GM19468 (cell line): ENCODE data around the gene AMN1.
"Not testable (repeated sequence)": the region's sequence is repeated elsewhere in the genome, so short reads cannot be mapped to it uniquely, and the experiment has no call there.

Experiments
- ATAC-seq: cut with Tn5 transposase; IDR thresholded peaks from one replicate; pipeline ENCODE4 v1.9.1; 2021; ENCODE audit warnings: mild to moderate bottlenecking, moderate library complexity, moderate number of reproducible peaks; ENCODE audit not compliant: unreplicated experiment; ENCODE audit errors: extremely low read depth

The AMN1 gene

GRCh38 chr12:31687101-31687527, 41.7 kb downstream of the AMN1 start:
- no peak for ATAC-seq

GRCh38 chr12:31685801-31686200, 43.0 kb downstream of the AMN1 start:
- ATAC-seq: no peak

- ATAC-seq: no peak
Observed at GRCh38 chr12:31682136-31682962, 46.5 kb downstream of the AMN1 start.

- ATAC-seq: no peak
Observed at GRCh38 chr12:31672521-31672920, 56.3 kb downstream of the AMN1 start.

GRCh38 chr12:31669582-31669981, 59.2 kb downstream of the AMN1 start:
- not testable (repeated sequence) for ATAC-seq

DNA sequence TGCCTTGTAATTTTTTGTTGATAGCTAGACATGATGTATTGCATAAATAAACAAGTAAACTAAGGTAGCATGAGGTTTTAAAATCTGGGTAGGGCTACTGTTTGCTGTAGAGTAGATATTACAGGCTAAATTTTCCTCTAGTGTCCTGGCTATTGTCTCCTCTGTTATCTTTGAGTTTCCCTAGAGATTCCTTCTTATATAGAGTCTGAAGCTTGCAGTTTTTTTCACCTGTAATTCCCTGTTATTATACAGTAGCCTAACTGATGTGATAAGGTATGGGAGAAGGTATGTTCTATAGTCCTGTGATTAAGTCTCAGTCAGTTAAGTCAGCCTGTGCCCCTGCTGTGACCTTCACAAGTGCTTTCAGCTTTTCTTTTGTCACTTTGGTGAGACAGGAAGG, 59.8 kb downstream of the AMN1 start:
- no peak for ATAC-seq

DNA sequence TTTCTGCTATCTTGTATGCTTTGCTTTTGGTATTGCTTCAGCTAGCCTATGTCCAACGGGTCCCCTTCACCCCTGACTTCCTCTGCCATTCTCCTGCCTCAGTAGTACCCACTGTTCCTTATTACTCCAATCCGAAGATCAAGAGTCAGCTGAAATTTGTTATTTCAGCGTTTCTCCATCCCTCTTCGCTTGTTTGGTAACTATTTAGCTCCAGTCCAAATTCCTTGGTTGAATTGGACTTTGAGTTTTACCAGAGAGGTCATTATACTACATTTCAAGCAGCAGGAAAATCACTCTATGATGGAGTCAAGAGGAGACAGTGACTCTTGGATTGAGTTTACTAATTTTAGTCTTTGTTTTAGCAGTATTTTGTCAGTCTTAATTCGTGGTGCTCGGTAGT, 64.8 kb downstream of the AMN1 start:
- no peak for ATAC-seq

DNA sequence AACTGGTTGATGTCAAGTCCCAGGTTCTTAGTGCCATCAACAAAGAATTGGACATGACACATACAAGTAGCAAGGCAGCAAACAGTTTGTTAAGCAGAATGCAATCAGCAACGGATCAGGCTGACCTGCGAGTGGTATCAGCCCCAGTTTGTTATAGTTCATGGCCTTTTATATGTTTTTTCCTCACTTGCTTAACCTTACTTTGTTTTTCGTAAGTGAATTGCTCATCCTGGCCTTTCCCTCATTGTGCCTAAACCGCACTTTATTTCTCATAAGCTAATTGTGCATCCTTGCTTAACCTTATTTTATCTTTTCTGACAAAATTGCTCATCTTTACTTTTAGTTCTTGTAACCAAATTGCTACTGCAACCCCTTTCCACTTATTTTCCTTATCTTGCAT, 65.2 kb downstream of the AMN1 start:
- ATAC-seq: no peak

- no peak for ATAC-seq
Observed at GRCh38 chr12:31662176-31662849, 66.5 kb downstream of the AMN1 start.

DNA sequence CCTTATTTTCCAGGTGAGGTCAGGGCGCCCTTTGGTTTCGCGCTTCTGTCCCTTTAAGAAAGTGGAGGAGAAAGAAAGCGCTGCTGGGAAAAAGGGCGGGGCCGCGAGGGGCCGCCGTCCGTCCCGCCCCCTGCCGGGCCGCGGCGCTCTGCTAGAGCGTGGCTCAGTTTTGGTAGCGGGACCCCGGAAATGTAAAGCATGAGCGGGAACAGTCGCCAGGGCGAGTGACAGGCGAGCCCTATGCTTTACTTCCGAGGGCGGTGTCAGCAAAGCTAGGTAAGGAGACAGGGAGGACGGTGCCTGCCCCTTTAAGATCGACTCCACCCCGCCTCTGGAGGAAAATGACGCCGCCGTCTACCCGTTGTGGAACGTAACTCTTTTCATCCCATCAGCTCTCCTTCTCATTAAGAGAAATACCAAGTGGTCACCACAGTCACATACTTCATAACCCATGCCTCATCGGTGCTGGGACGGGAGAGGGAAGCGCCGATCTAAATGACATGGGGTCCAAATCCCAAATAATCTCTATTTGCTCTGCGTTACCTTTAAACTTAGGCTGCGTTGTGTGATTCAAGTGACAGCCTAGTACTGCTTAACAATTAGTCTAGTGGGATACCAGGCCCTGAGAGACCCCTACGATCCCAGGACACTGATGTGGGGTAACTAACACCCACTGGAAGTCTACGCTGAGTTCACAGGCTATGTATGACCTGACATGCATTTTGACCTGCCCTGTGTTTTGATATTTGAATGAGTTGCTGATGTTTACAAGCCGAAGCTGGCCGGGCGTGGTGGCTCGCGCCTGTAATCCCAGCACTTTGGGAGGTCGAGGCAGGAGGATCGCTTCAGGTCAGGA, 69.5 kb downstream of the AMN1 start, which contains the start of gene ETFBKMT:
TSS of gene ETFBKMT (plus strand) at position 602 of the 856 bp plus-strand sequence. CDS start 2,266 bp downstream, outside the sequence.
- peak; percentile 99 for ATAC-seq

DNA sequence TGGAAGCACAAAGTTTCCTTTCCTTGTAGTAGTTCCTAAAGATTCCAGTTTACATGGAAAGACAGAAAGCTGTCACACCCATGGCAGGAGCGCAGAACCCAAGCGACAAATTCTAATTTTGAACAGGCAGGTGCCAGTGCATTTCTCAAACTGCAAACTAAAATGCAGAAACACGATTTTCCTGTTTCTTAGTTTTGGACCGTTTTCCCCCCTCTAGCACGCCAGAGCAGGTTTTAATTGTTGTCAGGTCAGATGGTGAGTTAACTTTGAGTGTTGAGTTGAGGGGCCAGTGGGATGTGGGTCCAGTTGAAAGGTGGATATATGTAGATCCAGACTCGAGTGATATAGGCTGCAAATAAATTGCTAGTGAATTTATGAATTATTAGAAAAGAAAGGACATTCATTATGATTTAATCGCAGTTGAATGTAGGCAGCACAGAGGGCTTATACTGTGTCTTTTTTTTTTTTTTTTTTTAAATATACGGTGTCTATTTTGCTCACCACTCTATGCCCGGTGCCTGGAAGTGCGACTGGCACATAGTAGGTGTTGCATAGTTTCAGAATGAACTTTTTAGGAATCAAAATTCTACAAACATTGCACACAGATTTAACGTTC, 70.2 kb downstream of the AMN1 start:
- ATAC-seq: no peak

GRCh38 chr12:31655792-31656191, 73.0 kb downstream of the AMN1 start:
- ATAC-seq: no peak

- no peak for ATAC-seq
Observed at GRCh38 chr12:31655208-31655607, 73.6 kb downstream of the AMN1 start.

DNA sequence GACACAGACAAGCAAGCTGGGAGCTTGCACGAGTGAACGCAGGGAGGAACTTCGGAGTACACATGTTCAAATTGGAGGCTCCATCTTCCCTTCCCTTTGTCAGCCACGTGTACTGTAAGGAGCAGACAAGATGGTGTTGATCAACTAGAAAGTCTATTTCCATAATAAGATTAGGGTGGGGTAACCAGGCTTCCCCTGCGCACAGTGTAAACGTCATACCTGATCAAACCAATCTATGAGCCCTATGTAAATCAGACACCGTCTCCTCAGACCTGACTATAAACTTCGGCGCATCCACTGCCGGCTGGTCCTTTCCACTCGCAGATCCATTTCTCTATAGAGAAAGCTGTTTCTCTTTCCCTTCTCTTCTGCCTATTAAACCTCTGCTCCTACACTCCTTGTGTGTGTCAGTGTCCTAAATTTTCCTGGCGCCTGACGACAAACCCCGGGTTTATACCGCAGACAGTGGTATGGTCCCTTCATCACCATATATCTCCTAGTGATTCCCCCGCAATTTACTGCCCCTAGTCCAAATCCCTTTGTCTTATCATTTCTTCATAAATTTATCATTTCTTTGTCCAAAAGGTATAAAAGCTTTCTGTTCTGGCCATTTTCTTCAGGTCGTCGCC, 76.8 kb downstream of the AMN1 start:
- ATAC-seq: no peak

DNA sequence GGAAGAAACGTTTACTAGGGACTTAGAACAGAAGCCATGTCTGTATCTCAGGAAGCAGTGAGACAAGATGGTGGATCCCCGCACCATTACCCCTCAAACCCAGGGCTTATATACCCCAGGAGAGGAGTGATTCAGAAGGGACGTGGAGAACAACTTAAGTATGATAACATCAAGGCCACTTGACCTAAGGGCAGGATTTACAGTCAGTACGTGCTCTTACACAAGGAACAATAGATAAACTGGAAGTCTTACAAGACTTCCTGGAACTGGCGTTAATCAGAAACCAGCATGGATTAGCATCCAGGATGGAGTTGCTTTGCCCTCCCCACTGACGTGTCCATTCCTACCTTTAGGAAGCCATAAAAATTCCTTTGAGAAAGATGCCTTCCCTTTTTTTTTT, 77.9 kb downstream of the AMN1 start:
- no peak for ATAC-seq

GRCh38 chr12:31647086-31647491, 81.7 kb downstream of the AMN1 start:
- ATAC-seq: no peak

- ATAC-seq: no peak
Observed at GRCh38 chr12:31645924-31646323, 82.9 kb downstream of the AMN1 start.

DNA sequence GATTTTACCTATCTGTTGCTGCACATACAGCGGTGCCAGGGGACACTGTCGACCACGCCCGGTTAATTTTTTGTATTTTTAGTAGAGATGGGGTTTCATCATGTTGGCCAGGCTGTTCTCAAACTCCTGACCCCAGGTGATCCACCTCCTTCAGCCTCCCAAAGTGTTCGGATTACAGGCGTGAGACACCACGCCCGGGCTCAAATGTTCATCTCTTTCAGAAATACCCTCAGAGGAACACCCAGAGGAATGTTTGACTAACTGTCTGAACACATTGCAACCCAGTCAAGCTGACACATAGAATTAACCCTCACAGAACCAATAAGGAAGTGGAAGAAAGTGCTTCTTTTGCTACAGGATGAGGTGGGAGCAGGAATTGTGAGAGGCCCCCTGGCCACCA, 84.3 kb downstream of the AMN1 start:
- no peak for ATAC-seq

- no peak for ATAC-seq
Observed at GRCh38 chr12:31641509-31642090, 87.2 kb downstream of the AMN1 start.
